ENCODE results near the gene DBT. TPM values are rescaled to one million over a fixed set of nuclear protein-coding genes. Genes with fewer than 3 reads are reported as not detected.

Gene DBT
- 2.8 to 5.3 TPM (median 4.6 TPM) in 5 replicates for total RNA-seq (2022; extraction: Qiagen RNA extraction; ENCODE audit: low read depth)

DNA sequence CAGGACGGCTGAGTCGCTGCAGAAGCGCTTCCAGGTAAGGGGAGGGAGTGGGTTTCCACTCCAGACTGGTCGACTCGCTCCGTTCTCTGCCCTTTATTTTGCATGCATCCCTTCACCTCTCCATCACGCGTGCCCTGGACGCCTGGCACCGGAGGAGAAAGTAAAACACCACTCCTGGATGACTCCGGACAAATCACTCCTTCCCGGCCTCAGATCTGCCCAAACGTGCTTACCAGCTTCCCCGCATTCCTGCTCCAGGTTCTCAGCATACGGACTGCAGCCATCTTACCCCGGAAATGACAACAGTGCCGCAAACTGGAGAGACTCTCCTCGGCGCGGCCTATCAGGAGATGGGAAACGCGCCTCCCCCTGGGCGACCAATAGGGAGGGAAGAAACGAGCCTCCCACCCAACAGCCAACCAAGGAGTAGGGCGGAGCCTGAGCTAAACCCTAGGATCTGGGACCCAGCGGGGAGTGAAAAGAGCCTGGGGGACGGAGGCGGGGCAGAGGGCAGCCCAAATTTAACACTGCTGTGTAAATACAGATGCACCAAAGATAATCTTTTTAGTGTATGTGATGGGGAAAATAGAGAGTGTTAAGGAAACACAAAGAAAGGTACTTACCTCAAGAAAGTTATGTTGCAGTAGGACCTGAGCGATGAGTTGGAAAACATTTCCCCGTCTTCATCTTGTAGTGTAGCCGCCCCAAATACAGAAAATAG is at the start of gene DBT:
TSS of gene DBT (minus strand) at position 298 of the 721 bp plus-strand sequence. CDS start at position 284, 14 bp downstream.

DNA sequence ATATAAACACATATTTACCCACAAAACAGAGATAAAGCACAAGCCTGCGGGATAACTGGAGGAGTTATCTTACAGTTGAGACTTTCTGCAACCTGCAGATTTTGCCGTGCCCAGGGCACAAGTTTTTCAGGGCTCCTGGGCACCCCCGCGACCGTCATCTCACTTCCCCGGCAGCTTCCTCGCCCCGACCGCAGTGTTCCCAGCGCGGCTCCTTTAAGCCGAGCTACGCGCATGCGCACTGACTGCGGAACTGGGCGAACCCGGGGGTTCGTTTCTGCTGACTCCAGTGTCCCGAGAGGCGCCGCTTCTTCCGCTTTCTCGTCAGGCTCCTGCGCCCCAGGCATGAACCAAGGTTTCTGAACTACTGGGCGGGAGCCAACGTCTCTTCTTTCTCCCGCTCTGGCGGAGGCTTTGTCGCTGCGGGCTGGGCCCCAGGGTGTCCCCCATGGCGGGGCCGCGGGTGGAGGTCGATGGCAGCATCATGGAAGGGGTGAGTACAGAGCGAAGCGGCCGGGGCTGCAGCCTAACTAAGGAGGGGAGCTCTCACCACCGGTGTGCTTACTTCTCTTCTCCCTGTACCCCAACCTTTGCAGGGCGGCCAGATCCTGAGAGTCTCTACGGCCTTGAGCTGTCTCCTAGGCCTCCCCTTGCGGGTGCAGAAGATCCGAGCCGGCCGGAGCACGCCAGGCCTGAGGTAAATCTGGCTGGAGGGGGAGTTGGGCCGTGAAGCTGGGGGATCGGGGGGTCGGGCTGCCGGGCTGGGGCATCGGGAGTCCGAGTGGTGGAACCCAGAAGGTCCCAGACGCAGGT is 16.5 kb upstream of the DBT start, which contains the start of gene RTCA:
TSS of gene RTCA (plus strand) at position 286 of the 810 bp plus-strand sequence. CDS start at position 446, 160 bp downstream.

GRCh38 chr1:100178091-100178490 is 71.5 kb downstream of the DBT start, which contains the start of gene LRRC39:
Gene LRRC39, minus strand, starts transcription at chr1:100178256. Its CDS starts 9,740 bp downstream, at chr1:100168516.

Other genes with a start within 250 kb of the DBT start
- 3.7 to 5.7 TPM (median 5.0 TPM) in 5 replicates for gene SASS6, start 116.9 kb downstream of the DBT start, total RNA-seq (2022; extraction: Qiagen RNA extraction; ENCODE audit: low read depth)
- 6.0 to 9.4 TPM (median 8.5 TPM) in 5 replicates for gene TRMT13, start 116.7 kb downstream of the DBT start, total RNA-seq (2022; extraction: Qiagen RNA extraction; ENCODE audit: low read depth)
- gene LRRC39, start 71.6 kb downstream of the DBT start, total RNA-seq (2022; extraction: Qiagen RNA extraction; ENCODE audit: low read depth): 0.13 to 0.15 TPM (median 0.13 TPM) in 3 of 5 replicates, not detected in the others
- gene RTCA, start 16.4 kb upstream of the DBT start, total RNA-seq (2022; extraction: Qiagen RNA extraction; ENCODE audit: low read depth): 19.2 to 23.8 TPM (median 23.5 TPM) in 5 replicates
- gene CDC14A, start 102.7 kb upstream of the DBT start, total RNA-seq (2022; extraction: Qiagen RNA extraction; ENCODE audit: low read depth): 2.3 to 3.4 TPM (median 3.0 TPM) in 5 replicates

Data from A549 treated with DMSO at 1 μM for 4 hours (cell line).